K562 (cell line): Measurements from ENCODE around the gene GALNT7. TPM values are rescaled to one million over a fixed set of nuclear protein-coding genes. Genes with fewer than 3 reads are reported as not detected.
A peak's percentile ranks its signal among the peaks of the same experiment; 100 is the strongest.

Source experiments
- ATF1 ChIP-seq, 2 experiments: fragments of 450-650 bp in 1 of 2; IDR thresholded peaks; 2 replicates each; pipeline ENCODE4 v1.6.1; 2016; ENCODE audit warnings: missing compliant biosample characterization in 1 of 2, missing genetic modification characterization in 1 of 2
- CHD4 ChIP-seq: fragments of 200-600 bp; sonication (generic); IDR thresholded peaks from 3 replicates; pipeline ENCODE4 v1.6.1; 2012; ENCODE audit warnings: low read depth, mild to moderate bottlenecking, mixed read lengths, low read length, inconsistent platforms; ENCODE audit not compliant: insufficient read depth, insufficient replicate concordance, poor library complexity, severe bottlenecking
- ELK3 ChIP-seq: fragments of 450-650 bp; formaldehyde crosslinking; IDR thresholded peaks from 2 replicates; pipeline ENCODE4 v1.4.0; 2020; ENCODE audit warnings: mild to moderate bottlenecking
- ESRRB ChIP-seq: fragments of 250-450 bp; sonication (Bioruptor Pico); IDR thresholded peaks from 2 replicates; pipeline ENCODE4 v1.5.0; 2020; ENCODE audit warnings: mild to moderate bottlenecking, moderate library complexity, borderline replicate concordance
- HDAC3 ChIP-seq: fragments of 450-650 bp; IDR thresholded peaks from 2 replicates; pipeline ENCODE4 v1.6.1; 2018; ENCODE audit warnings: borderline replicate concordance, mild to moderate bottlenecking, moderate library complexity; ENCODE audit not compliant: partially characterized antibody
- ID3 ChIP-seq, 2 experiments: fragments of 250-450 bp in 1 of 2; fragments of 450-650 bp in 1 of 2; sonication (Bioruptor Pico) in 1 of 2; IDR thresholded peaks; 2 replicates each; pipeline versions ENCODE4 v1.6.1 to v1.8.0; 2016 to 2021; ENCODE audit warnings: mild to moderate bottlenecking in 2 of 2, moderate library complexity in 2 of 2, missing compliant biosample characterization in 1 of 2, missing genetic modification characterization in 1 of 2
- MECOM ChIP-seq: fragments of 250-450 bp; sonication (Bioruptor Pico); IDR thresholded peaks from 2 replicates; pipeline ENCODE4 v1.8.0; 2022; ENCODE audit warnings: inconsistent platforms
- OTX1 ChIP-seq: fragments of 450-650 bp; formaldehyde crosslinking; IDR thresholded peaks from 2 replicates; pipeline ENCODE4 v1.4.0; 2022; ENCODE audit warnings: mild to moderate bottlenecking
- PHF21A ChIP-seq: fragments of 450-650 bp; IDR thresholded peaks from 2 replicates; pipeline ENCODE4 v1.6.1; 2017; ENCODE audit warnings: low read depth, borderline replicate concordance
- SIN3B ChIP-seq: fragments of 450-650 bp; IDR thresholded peaks from 2 replicates; pipeline ENCODE4 v1.6.1; 2017; ENCODE audit warnings: low read depth, mild to moderate bottlenecking, moderate library complexity
- SNAPC5 ChIP-seq: fragments of 250-450 bp; sonication (Bioruptor Pico); IDR thresholded peaks from 2 replicates; pipeline ENCODE4 v1.8.0; 2021; ENCODE audit warnings: moderate library complexity, mild to moderate bottlenecking, inconsistent platforms
- SRSF3 ChIP-seq: fragments of 200-400 bp; formaldehyde crosslinking; IDR thresholded peaks from 2 replicates; pipeline ENCODE4 v1.6.1; 2016; ENCODE audit warnings: mild to moderate bottlenecking, low read length, moderate library complexity; ENCODE audit not compliant: insufficient read depth
- TAL1 ChIP-seq: fragments of 450-650 bp; IDR thresholded peaks from 2 replicates; pipeline ENCODE4 v1.6.1; 2016; ENCODE audit warnings: mild to moderate bottlenecking
- ZC3H11A ChIP-seq: IDR thresholded peaks from 2 replicates; pipeline ENCODE4 v1.6.1; 2012; ENCODE audit warnings: low read depth, low read length, improper control_type of control experiment
- ZNF318 ChIP-seq, 2 experiments: fragments of 450-650 bp; IDR thresholded peaks; 2 replicates each; pipeline ENCODE4 v1.6.1; 2016; ENCODE audit warnings: mild to moderate bottlenecking in 2 of 2, borderline replicate concordance in 1 of 2, low read depth in 1 of 2, moderate library complexity in 1 of 2
- ZNF655 ChIP-seq: fragments of 250-450 bp; sonication (Bioruptor Pico); IDR thresholded peaks from 2 replicates; pipeline ENCODE4 v1.5.0; 2021
- ZNF707 ChIP-seq: fragments of 250-450 bp; sonication (Bioruptor Pico); conservative IDR thresholded peaks from 2 replicates; pipeline ENCODE4 v1.8.0; 2022; ENCODE audit warnings: inconsistent platforms, mild to moderate bottlenecking, moderate library complexity
- polyA plus RNA-seq, 8 experiments: library from polyadenylated mRNA; depleted of rRNA in 4 of 8; stranded (reverse) in 5 of 8; unstranded in 3 of 8; fragments of >200 nt; fragmentation: Nextera tagmentation in 2 of 8; fragmentation: Illumina TruSeq in 1 of 8; extraction: Ambion mirVana in 2 of 8; extraction: Trizol in 1 of 8; gene quantifications; 2 replicates each; pipeline versions ENCODE4 v1.2.1 to v1.2.3, GENCODE V29; 2011 to 2014; ENCODE audit warnings: inconsistent platforms in 1 of 8, missing spikeins in 1 of 8
- total RNA-seq, 7 experiments: library from RNA; depleted of rRNA in 6 of 7; stranded (reverse); fragments of >200 nt in 6 of 7; fragmentation: Illumina TruSeq in 2 of 7; extraction: Trizol in 2 of 7; gene quantifications; 2 replicates each; pipeline versions ENCODE4 v1.2.1 to v1.2.3, GENCODE V29; 2011 to 2021; ENCODE audit warnings: low replicate concordance in 1 of 7

GALNT7 gene
- total and polyA plus RNA-seq, 9 of the 15 experiments (the other 6 are each of a cell fraction or from before 2014, with no cell fraction given), result 16.7 to 38.7 (median 31.1) TPM

GRCh38 chr4:173289353-173289727 lies 120.7 kb downstream of the GALNT7 start (continued):
- TF ChIP-seq TAL1, result peak; percentile 83
- TF ChIP-seq SNAPC5 (CRISPR knock-in tag), result no peak
- no peak for TF ChIP-seq ELK3
- TF ChIP-seq ZNF318 (IDR thresholded peaks at IDR 0.05; ENCODE audit: borderline replicate concordance in 1 of 2, low read depth in 1 of 2), result no peak
- TF ChIP-seq ZC3H11A, result no peak
- TF ChIP-seq ID3 (CRISPR knock-in tag; IDR thresholded peaks at IDR 0.05), result no peak
- no peak for TF ChIP-seq ID3 (tag; IDR thresholded peaks at IDR 0.05)
- no peak for TF ChIP-seq OTX1 (CRISPR knock-in tag)
- TF ChIP-seq SRSF3, result no peak
- TF ChIP-seq ZNF707 (CRISPR knock-in tag), result no peak
- TF ChIP-seq MECOM (CRISPR knock-in tag), result no peak
- no peak for TF ChIP-seq PHF21A
- TF ChIP-seq SIN3B, result no peak
- no peak for TF ChIP-seq HDAC3
- no peak for TF ChIP-seq ZNF655
- TF ChIP-seq ATF1 (CRISPR knock-in tag; IDR thresholded peaks at IDR 0.05), result no peak
- TF ChIP-seq ATF1 (tag; IDR thresholded peaks at IDR 0.05), result no peak
- TF ChIP-seq CHD4, result no peak
- TF ChIP-seq ESRRB, result no peak
